ENCODE measurements around the gene APBB1IP. TPM values are rescaled to one million over a fixed set of nuclear protein-coding genes. Genes with fewer than 3 reads are reported as not detected.
"Not testable (repeated sequence)": the region's sequence is repeated elsewhere in the genome, so short reads cannot be mapped to it uniquely, and the experiment has no call there.

The APBB1IP gene
- total RNA-seq, 1 experiment from 2014 or later: 7.4 TPM

- in situ Hi-C loops (cut with HindIII; ENCODE audit: low pct_unique_long_range_greater_than_20kb, low sequenced_read_pairs): no loop called here
- DNase-seq (ENCODE audit: low read depth): peak; percentile 35
Measured at GRCh38 chr10:26574783-26575182, 136.6 kb downstream of the APBB1IP start.

GRCh38 chr10:26578371-26578770, 140.2 kb downstream of the APBB1IP start:
- peak; percentile 59 for DNase-seq (ENCODE audit: low read depth)
- in situ Hi-C loops (cut with HindIII; ENCODE audit: low pct_unique_long_range_greater_than_20kb, low sequenced_read_pairs): not testable (repeated sequence)

- no peak for DNase-seq (ENCODE audit: low read depth)
- in situ Hi-C loops (cut with HindIII; ENCODE audit: low pct_unique_long_range_greater_than_20kb, low sequenced_read_pairs): no loop called here
Measured at GRCh38 chr10:26579256-26580063, 141.3 kb downstream of the APBB1IP start.

DNA sequence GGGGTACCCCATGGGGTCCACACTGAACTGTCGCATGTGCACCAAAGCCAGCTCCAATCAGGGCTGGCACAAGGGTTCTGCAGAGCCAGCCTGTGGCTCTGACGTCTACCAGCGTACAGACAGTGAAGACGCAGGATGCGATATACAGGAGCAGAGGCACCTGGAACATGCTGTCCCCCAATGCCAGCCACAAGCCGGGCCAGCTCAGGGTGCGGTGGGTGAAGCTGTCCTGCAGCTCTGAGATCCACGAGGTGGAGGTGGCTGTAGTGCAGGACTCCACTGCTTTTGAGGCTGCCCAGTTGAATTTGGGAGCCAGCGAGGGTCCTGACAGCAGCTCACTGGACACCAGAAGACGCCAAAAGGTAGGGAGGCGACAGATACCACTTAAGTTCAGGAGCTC, 148.1 kb downstream of the APBB1IP start:
- in situ Hi-C loops (cut with HindIII; ENCODE audit: low pct_unique_long_range_greater_than_20kb, low sequenced_read_pairs): no loop called here

GRCh38 chr10:26588611-26589010, 150.5 kb downstream of the APBB1IP start:
- in situ Hi-C loops (cut with HindIII; ENCODE audit: low pct_unique_long_range_greater_than_20kb, low sequenced_read_pairs): no loop called here
- no peak for DNase-seq (ENCODE audit: low read depth)

More for the DNA sequence above, 148.1 kb downstream of the APBB1IP start:
- no peak for DNase-seq (ENCODE audit: low read depth)

DNA sequence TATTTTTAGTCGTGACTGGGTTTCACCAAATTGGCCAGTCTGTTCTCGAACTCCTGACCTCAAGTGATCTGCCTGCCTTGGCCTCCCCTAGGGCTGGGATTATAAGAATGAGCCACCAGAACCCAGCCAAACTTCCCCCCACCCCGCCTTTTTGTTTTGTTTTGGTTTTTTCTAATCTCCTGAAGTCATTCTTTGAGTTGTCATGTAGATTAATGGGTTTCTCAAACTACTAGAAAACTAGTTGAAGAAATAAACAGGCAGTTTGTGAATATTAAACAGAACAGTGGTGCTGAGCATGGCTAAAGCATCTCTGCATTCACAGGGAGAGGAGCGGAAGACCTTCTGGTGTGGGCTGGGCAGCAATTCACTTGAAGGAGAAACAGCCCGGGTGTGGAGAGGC, 151.7 kb downstream of the APBB1IP start:
- in situ Hi-C loops (cut with HindIII; ENCODE audit: low pct_unique_long_range_greater_than_20kb, low sequenced_read_pairs); DNase-seq (ENCODE audit: low read depth): not testable (repeated sequence)

DNA sequence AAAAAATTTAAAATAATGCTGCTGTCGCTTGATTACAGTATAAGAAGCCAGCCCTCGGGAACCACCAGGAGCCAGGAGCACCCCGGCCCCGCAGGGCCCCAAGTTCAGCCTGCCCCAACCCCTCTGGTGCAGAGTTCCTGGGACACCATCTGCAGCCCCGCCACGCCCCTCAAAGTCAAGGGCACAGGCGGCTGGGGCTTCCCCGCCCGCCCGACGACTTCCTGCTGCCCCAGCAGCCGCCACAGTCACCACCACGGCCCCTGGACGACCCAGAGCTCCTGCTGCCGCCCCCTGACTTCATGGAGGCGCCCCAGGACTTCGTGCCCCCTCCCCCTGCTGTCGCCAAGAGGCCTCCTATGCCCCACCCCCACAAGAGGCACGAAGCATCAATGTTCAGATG, 155.8 kb downstream of the APBB1IP start:
- in situ Hi-C loops (cut with HindIII; ENCODE audit: low pct_unique_long_range_greater_than_20kb, low sequenced_read_pairs): no loop called here
- no peak for DNase-seq (ENCODE audit: low read depth)

DNA sequence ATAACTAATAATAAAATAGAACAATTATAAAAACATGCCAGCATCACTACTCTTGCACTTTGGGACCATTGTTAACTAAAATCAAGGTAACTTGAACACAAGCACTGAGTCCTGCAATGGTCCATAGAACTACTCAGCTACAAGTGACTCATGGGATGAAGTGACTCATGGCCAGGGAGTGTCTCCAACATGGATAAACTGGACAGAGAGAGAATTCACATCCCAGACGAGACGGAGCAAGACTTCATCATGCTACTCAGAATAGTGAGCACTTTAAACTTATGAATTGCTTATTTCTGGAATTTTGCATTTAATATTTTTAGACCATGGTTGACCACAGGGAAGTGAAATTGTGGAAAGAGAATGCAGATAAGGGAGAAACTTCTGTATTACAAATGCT, 165.1 kb downstream of the APBB1IP start:
- DNase-seq (ENCODE audit: low read depth): peak; percentile 8
- in situ Hi-C loops (cut with HindIII; ENCODE audit: low pct_unique_long_range_greater_than_20kb, low sequenced_read_pairs): not testable (repeated sequence)

DNA sequence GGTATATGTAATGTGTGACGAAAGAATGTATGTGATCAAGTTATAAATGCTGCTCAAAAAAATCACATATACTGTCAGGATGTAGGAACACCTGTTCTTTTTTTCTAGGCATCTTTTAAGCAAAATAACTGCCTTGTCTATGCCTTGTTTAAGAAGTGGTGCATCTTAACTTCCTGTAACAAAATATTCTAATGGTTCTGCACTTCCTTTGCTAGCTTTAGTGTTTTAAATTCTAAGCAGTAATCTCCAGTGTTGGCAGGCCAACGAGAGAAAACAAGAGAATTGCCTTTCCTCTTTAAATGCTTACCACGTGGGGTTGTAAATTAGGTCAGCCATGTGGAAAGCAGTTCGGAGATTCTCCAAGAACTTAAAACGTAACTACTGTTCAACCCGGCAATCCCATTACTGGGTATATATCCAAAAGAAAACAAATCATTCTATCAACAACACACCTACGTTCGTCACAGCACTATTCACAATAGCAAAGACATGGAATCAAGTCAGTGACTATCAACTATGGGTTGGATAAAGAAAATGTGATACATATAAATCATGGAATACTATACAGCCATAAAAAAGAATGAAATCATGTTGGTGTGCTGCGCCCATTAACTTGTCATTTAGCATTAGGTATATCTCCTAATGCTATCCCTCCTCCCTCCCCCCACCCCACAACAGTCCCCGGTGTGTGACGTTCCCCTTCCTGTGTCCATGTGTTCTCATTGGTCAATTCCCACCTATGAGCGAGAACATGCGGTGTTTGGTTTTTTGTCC, 166.4 kb downstream of the APBB1IP start:
- in situ Hi-C loops (cut with HindIII; ENCODE audit: low pct_unique_long_range_greater_than_20kb, low sequenced_read_pairs); DNase-seq (ENCODE audit: low read depth): not testable (repeated sequence)

DNA sequence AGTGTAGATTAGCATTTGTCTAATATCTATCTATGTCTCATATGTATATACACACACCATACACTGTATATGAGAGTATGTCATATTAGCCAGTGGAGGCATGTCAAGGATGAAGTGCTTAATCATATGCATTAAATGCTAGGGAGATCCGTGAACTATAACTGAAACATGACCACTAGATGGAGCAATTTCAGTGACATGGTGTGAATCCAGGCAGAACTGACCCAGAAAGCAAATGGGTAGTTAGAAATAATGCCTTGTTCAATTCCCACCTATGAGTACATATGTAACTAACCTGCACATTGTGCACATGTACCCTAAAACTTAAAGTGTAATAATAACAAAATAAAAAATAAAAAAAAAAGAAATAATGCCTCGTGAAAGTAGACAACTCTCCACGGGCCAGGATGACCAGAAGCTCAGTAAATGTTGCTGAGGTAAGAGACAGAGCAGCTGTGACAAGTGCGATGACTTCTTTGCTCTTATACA, 168.3 kb downstream of the APBB1IP start:
- DNase-seq (ENCODE audit: low read depth): peak; percentile 21
- in situ Hi-C loops (cut with HindIII; ENCODE audit: low pct_unique_long_range_greater_than_20kb, low sequenced_read_pairs): not testable (repeated sequence)

- no peak for DNase-seq (ENCODE audit: low read depth)
- in situ Hi-C loops (cut with HindIII; ENCODE audit: low pct_unique_long_range_greater_than_20kb, low sequenced_read_pairs): no loop called here
Measured at GRCh38 chr10:26612151-26612915, 174.2 kb downstream of the APBB1IP start.

Other genes starting within 250 kb of the APBB1IP start
- not detected in 2 replicates for gene GAD2, start 221.6 kb upstream of the APBB1IP start, total RNA-seq (2014; rRNA removed; shearing (Covaris generic); ENCODE audit: low replicate concordance)

Measured in Caki2 (cell line).